ENCODE results near the gene DYRK4.
A peak's percentile ranks its signal among the peaks of the same experiment; 100 is the strongest.
"Not testable (repeated sequence)": the region's sequence is repeated elsewhere in the genome, so short reads cannot be mapped to it uniquely, and the experiment has no call there.

Gene DYRK4

GRCh38 chr12:4562034-4562657 lies at the start of gene DYRK4:
DYRK4 (plus strand) TSS chr12:4562208; CDS start chr12:4562246, 38 bp downstream.
- DNase-seq (ENCODE audit: low read depth) = peak; percentile 79

- DNase-seq (ENCODE audit: low read depth) = peak; percentile 76
Observed at GRCh38 chr12:4518106-4518728, 43.8 kb upstream of the DYRK4 start.

GRCh38 chr12:4523443-4523842 lies 38.6 kb upstream of the DYRK4 start:
- not testable (repeated sequence) for DNase-seq (ENCODE audit: low read depth)

- DNase-seq (ENCODE audit: low read depth) = peak; percentile 49
Observed at GRCh38 chr12:4526923-4527546, 35.0 kb upstream of the DYRK4 start.

GRCh38 chr12:4530160-4530559 lies 31.8 kb upstream of the DYRK4 start:
- DNase-seq (ENCODE audit: low read depth) = no peak

- no peak for DNase-seq (ENCODE audit: low read depth)
Observed at GRCh38 chr12:4530982-4531586, 30.9 kb upstream of the DYRK4 start.

GRCh38 chr12:4535092-4535491 lies 26.9 kb upstream of the DYRK4 start:
- no peak for DNase-seq (ENCODE audit: low read depth)

- no peak for DNase-seq (ENCODE audit: low read depth)
Observed at GRCh38 chr12:4535871-4536270, 26.1 kb upstream of the DYRK4 start.

- DNase-seq (ENCODE audit: low read depth) = peak; percentile 98
Observed at GRCh38 chr12:4538207-4539160, 23.5 kb upstream of the DYRK4 start, which contains the start of gene RAD51AP1. RAD51AP1 (plus strand) TSS chr12:4538890; CDS start chr12:4538940, 50 bp downstream.

- peak; percentile 51 for DNase-seq (ENCODE audit: low read depth)
Observed at GRCh38 chr12:4539167-4539870, 22.7 kb upstream of the DYRK4 start.

- DNase-seq (ENCODE audit: low read depth) = no peak
Observed at GRCh38 chr12:4540170-4540569, 21.8 kb upstream of the DYRK4 start.

GRCh38 chr12:4540638-4541037 lies 21.4 kb upstream of the DYRK4 start:
- DNase-seq (ENCODE audit: low read depth) = no peak

- DNase-seq (ENCODE audit: low read depth) = no peak
Observed at GRCh38 chr12:4545195-4545594, 16.8 kb upstream of the DYRK4 start.

GRCh38 chr12:4552191-4552590 lies 9.8 kb upstream of the DYRK4 start:
- DNase-seq (ENCODE audit: low read depth) = no peak

GRCh38 chr12:4553943-4554342 lies 8.1 kb upstream of the DYRK4 start:
- DNase-seq (ENCODE audit: low read depth) = no peak

GRCh38 chr12:4555804-4556203 lies 6.2 kb upstream of the DYRK4 start:
- peak; percentile 46 for DNase-seq (ENCODE audit: low read depth)

GRCh38 chr12:4556735-4557530 lies 5.1 kb upstream of the DYRK4 start:
- no peak for DNase-seq (ENCODE audit: low read depth)

- DNase-seq (ENCODE audit: low read depth) = no peak
Observed at GRCh38 chr12:4557586-4557985, 4.4 kb upstream of the DYRK4 start.

- no peak for DNase-seq (ENCODE audit: low read depth)
Observed at GRCh38 chr12:4558171-4558570, 3.8 kb upstream of the DYRK4 start.

GRCh38 chr12:4563336-4563735 lies 1.3 kb downstream of the DYRK4 start:
- no peak for DNase-seq (ENCODE audit: low read depth)
